Progenitor cell of endocrine pancreas (in vitro differentiated cells): ENCODE results near the gene PHKB. TPM values are rescaled to one million over a fixed set of nuclear protein-coding genes. Genes with fewer than 3 reads are reported as not detected.

Experiments
- DNase-seq: peaks from one replicate; pipeline ENCODE4 v3.0.0; 2021; ENCODE audit warnings: low spot score; ENCODE audit not compliant: unreplicated experiment
- H3K27ac Mint-ChIP-seq: 2 replicates; pipeline ENCODE4 v1.8.0; 2021; ENCODE audit warnings: mild to moderate bottlenecking, moderate library complexity, mixed read lengths
- H3K27me3 Mint-ChIP-seq: 2 replicates; pipeline ENCODE4 v1.8.0; 2021; ENCODE audit warnings: mixed read lengths
- H3K36me3 Mint-ChIP-seq: 2 replicates; pipeline ENCODE4 v1.8.0; 2022; ENCODE audit warnings: mixed read lengths; ENCODE audit not compliant: insufficient read depth
- H3K4me1 Mint-ChIP-seq: 2 replicates; pipeline ENCODE4 v1.8.0; 2021; ENCODE audit warnings: low read depth, mixed read lengths
- H3K4me3 Mint-ChIP-seq: 2 replicates; pipeline ENCODE4 v1.8.0; 2021; ENCODE audit warnings: low read depth, mild to moderate bottlenecking, moderate library complexity, mixed read lengths
- H3K9me3 Mint-ChIP-seq: 2 replicates; pipeline ENCODE4 v1.8.0; 2021; ENCODE audit warnings: low read depth, mixed read lengths
- CTCF ChIP-seq: fragments of 200-600 bp; sonication (generic); IDR thresholded peaks from one replicate; pipeline ENCODE4 v1.5.0; 2021; ENCODE audit warnings: antibody characterized with exemption, mild to moderate bottlenecking; ENCODE audit not compliant: unreplicated experiment
- total RNA-seq: library from RNA; stranded (reverse); gene quantifications from 2 replicates; pipeline ENCODE4 v1.2.1, GENCODE V29; 2021

PHKB gene
- total RNA-seq, 1 donor from 2014 or later: 94.1 TPM

- no peak for DNase-seq
- no peaks in the 10 kb centered on the region for H3K4me1 Mint-ChIP-seq
- H3K27ac Mint-ChIP-seq: no peak overlapping the region
- TF ChIP-seq CTCF: no peak
- no peak overlapping the region for H3K4me3 Mint-ChIP-seq
- H3K36me3 Mint-ChIP-seq: peaks cover 25% of the 10 kb centered on the region
- H3K9me3 Mint-ChIP-seq: peaks cover 14% of the 10 kb centered on the region
- no peaks in the 10 kb centered on the region for H3K27me3 Mint-ChIP-seq
These were observed 150.8 kb downstream of the PHKB start for GRCh38 chr16:47611848-47612493.

GRCh38 chr16:47612711-47613110 lies 151.6 kb downstream of the PHKB start:
- DNase-seq: no peak
- H3K4me1 Mint-ChIP-seq: no peaks in the 10 kb centered on the region
- H3K27ac Mint-ChIP-seq: no peak overlapping the region
- no peak overlapping the region for H3K4me3 Mint-ChIP-seq
- H3K36me3 Mint-ChIP-seq: peaks cover 20% of the 10 kb centered on the region
- H3K9me3 Mint-ChIP-seq: peaks cover 9% of the 10 kb centered on the region
- TF ChIP-seq CTCF: no peak
- H3K27me3 Mint-ChIP-seq: no peaks in the 10 kb centered on the region

GRCh38 chr16:47613251-47613650 lies 152.1 kb downstream of the PHKB start:
- no peaks in the 10 kb centered on the region for H3K27me3 Mint-ChIP-seq
- no peak for TF ChIP-seq CTCF

GRCh38 chr16:47617732-47618131 lies 156.6 kb downstream of the PHKB start:
- DNase-seq: no peak
- Mint-ChIP-seq H3K27ac (no peak overlapping the region), H3K4me1 (peaks cover 7% of the 10 kb centered on the region), H3K4me3 (no peak overlapping the region), H3K9me3 (no peaks in the 10 kb centered on the region), H3K27me3 (no peaks in the 10 kb centered on the region), H3K36me3 (peaks cover 5% of the 10 kb centered on the region)
- no peak for TF ChIP-seq CTCF

More at GRCh38 chr16:47613251-47613650, 152.1 kb downstream of the PHKB start:
- no peak overlapping the region for H3K27ac Mint-ChIP-seq
- peaks cover 5% of the 10 kb centered on the region for H3K9me3 Mint-ChIP-seq
- no peak overlapping the region for H3K4me3 Mint-ChIP-seq
- H3K36me3 Mint-ChIP-seq: peaks cover 16% of the 10 kb centered on the region
- no peak for DNase-seq
- H3K4me1 Mint-ChIP-seq: peaks cover 5% of the 10 kb centered on the region

- Mint-ChIP-seq H3K36me3 (no peaks in the 10 kb centered on the region), H3K27ac (no peak overlapping the region), H3K4me3 (no peak overlapping the region), H3K9me3 (no peaks in the 10 kb centered on the region), H3K4me1 (peaks cover 15% of the 10 kb centered on the region), H3K27me3 (no peaks in the 10 kb centered on the region)
- TF ChIP-seq CTCF: no peak
- DNase-seq: no peak
These were observed 161.5 kb downstream of the PHKB start for GRCh38 chr16:47622451-47623176.
